Nephron (organoid): ENCODE data around the gene AATF.

Experiments
- H3K27ac Mint-ChIP-seq, 3 experiments: 2 replicates each; pipeline ENCODE4 v1.8.0; 2020; ENCODE audit warnings: mixed read lengths in 3 of 3, mild to moderate bottlenecking in 2 of 3, moderate library complexity in 1 of 3
- H3K27me3 Mint-ChIP-seq: 2 replicates; pipeline ENCODE4 v1.8.0; 2021; ENCODE audit warnings: low read depth, mild to moderate bottlenecking, moderate library complexity, mixed read lengths
- H3K36me3 Mint-ChIP-seq: 2 replicates; pipeline ENCODE4 v1.8.0; 2020; ENCODE audit warnings: low read depth, mixed read lengths
- H3K4me1 Mint-ChIP-seq: 2 replicates; pipeline ENCODE4 v1.8.0; 2020; ENCODE audit warnings: mixed read lengths
- H3K4me3 Mint-ChIP-seq, 3 experiments: 2 replicates each; pipeline ENCODE4 v1.8.0; 2020; ENCODE audit warnings: mild to moderate bottlenecking in 3 of 3, mixed read lengths in 3 of 3, moderate library complexity in 2 of 3
- H3K9me3 Mint-ChIP-seq: 2 replicates; pipeline ENCODE4 v1.8.0; 2020; ENCODE audit warnings: mixed read lengths
- CTCF ChIP-seq, 3 experiments: fragments of 200-600 bp; sonication (generic); IDR thresholded peaks; one replicate each; pipeline ENCODE4 v1.5.0; 2021; ENCODE audit warnings: antibody characterized with exemption in 3 of 3; ENCODE audit not compliant: unreplicated experiment in 3 of 3

AATF gene

GRCh38 chr17:36980280-36980761 lies 31.6 kb downstream of the AATF start:
- H3K36me3 Mint-ChIP-seq, result peaks cover 15% of the 10 kb centered on the region
- no peaks in the 10 kb centered on the region for H3K9me3 Mint-ChIP-seq
- no peak for TF ChIP-seq CTCF (IDR thresholded peaks at IDR 0.05; ENCODE audit: unreplicated experiment in 3 of 3)
- peaks cover 33% of the 10 kb centered on the region for H3K4me1 Mint-ChIP-seq
- H3K27me3 Mint-ChIP-seq, result no peaks in the 10 kb centered on the region
- peak overlapping the region in 1 of 3 experiments; percentile 5 for H3K4me3 Mint-ChIP-seq
- H3K27ac Mint-ChIP-seq, result peak overlapping the region; percentile 32 to 78 (median 53)

- Mint-ChIP-seq H3K36me3 (peaks cover 36% of the 10 kb centered on the region), H3K9me3 (no peaks in the 10 kb centered on the region), H3K27ac (no peak overlapping the region), H3K27me3 (no peaks in the 10 kb centered on the region), H3K4me3 (no peak overlapping the region), H3K4me1 (peaks cover 32% of the 10 kb centered on the region)
- TF ChIP-seq CTCF (IDR thresholded peaks at IDR 0.05; ENCODE audit: unreplicated experiment in 3 of 3), result no peak
Observed at GRCh38 chr17:36983618-36984017, 34.9 kb downstream of the AATF start.

GRCh38 chr17:36989173-36989572 lies 40.4 kb downstream of the AATF start:
- no peak overlapping the region for H3K4me3 Mint-ChIP-seq

GRCh38 chr17:36992701-36993100 lies 43.9 kb downstream of the AATF start:
- TF ChIP-seq CTCF (IDR thresholded peaks at IDR 0.05; ENCODE audit: unreplicated experiment in 3 of 3), result no peak
- Mint-ChIP-seq H3K36me3 (peaks cover 69% of the 10 kb centered on the region), H3K27ac (no peak overlapping the region), H3K4me1 (peaks cover 10% of the 10 kb centered on the region), H3K9me3 (peaks cover 6% of the 10 kb centered on the region), H3K27me3 (no peaks in the 10 kb centered on the region), H3K4me3 (no peak overlapping the region)

More at GRCh38 chr17:36989173-36989572, 40.4 kb downstream of the AATF start:
- peaks cover 10% of the 10 kb centered on the region for H3K4me1 Mint-ChIP-seq
- H3K36me3 Mint-ChIP-seq, result peaks cover 55% of the 10 kb centered on the region
- H3K27me3 Mint-ChIP-seq, result no peaks in the 10 kb centered on the region
- no peak for TF ChIP-seq CTCF (IDR thresholded peaks at IDR 0.05; ENCODE audit: unreplicated experiment in 3 of 3)
- H3K27ac Mint-ChIP-seq, result no peak overlapping the region
- H3K9me3 Mint-ChIP-seq, result no peaks in the 10 kb centered on the region

- Mint-ChIP-seq H3K27me3 (no peaks in the 10 kb centered on the region), H3K4me3 (no peak overlapping the region), H3K27ac (no peak overlapping the region), H3K36me3 (peaks cover 73% of the 10 kb centered on the region), H3K9me3 (peaks cover 8% of the 10 kb centered on the region), H3K4me1 (peaks cover 10% of the 10 kb centered on the region)
- no peak for TF ChIP-seq CTCF (IDR thresholded peaks at IDR 0.05; ENCODE audit: unreplicated experiment in 3 of 3)
Observed at GRCh38 chr17:36993227-36993626, 44.5 kb downstream of the AATF start.

GRCh38 chr17:36994438-36994837 lies 45.7 kb downstream of the AATF start:
- Mint-ChIP-seq H3K9me3 (peaks cover 14% of the 10 kb centered on the region), H3K27me3 (no peaks in the 10 kb centered on the region), H3K27ac (no peak overlapping the region), H3K4me1 (peaks cover 10% of the 10 kb centered on the region), H3K36me3 (peaks cover 72% of the 10 kb centered on the region), H3K4me3 (no peak overlapping the region)
- no peak for TF ChIP-seq CTCF (IDR thresholded peaks at IDR 0.05; ENCODE audit: unreplicated experiment in 3 of 3)
